H9 (cell line): ENCODE data around the gene TEX28. TPM values are rescaled to one million over a fixed set of nuclear protein-coding genes. Genes with fewer than 3 reads are reported as not detected.
"Not testable (repeated sequence)": the region's sequence is repeated elsewhere in the genome, so short reads cannot be mapped to it uniquely, and the experiment has no call there.

Source experiments
- DNase-seq: peaks from one replicate; pipeline ENCODE4 v3.0.0-alpha.2; 2017
- H2AFZ ChIP-seq: one replicate; pipeline ENCODE4 v1.6.1; 2013; ENCODE audit warnings: mild to moderate bottlenecking, low read length, control low read depth, moderate library complexity
- H2AK5ac ChIP-seq: 2 replicates; pipeline ENCODE4 v1.6.1; 2013; ENCODE audit warnings: low read length, control low read depth, mixed read lengths; ENCODE audit not compliant: insufficient read length
- H2BK120ac ChIP-seq: one replicate; pipeline ENCODE4 v1.6.1; 2013; ENCODE audit warnings: low read depth, mild to moderate bottlenecking, low read length, control low read depth, inconsistent platforms; ENCODE audit not compliant: poor library complexity, severe bottlenecking
- H2BK12ac ChIP-seq: 2 replicates; pipeline ENCODE4 v1.6.1; 2013; ENCODE audit warnings: low read length, control low read depth, mixed read lengths, low read depth; ENCODE audit not compliant: insufficient read length
- H2BK15ac ChIP-seq: 2 replicates; pipeline ENCODE4 v1.6.1; 2013; ENCODE audit warnings: low read depth, low read length, control low read depth
- H2BK20ac ChIP-seq: one replicate; pipeline ENCODE4 v1.6.1; 2013; ENCODE audit warnings: low read depth, mild to moderate bottlenecking, low read length, control low read depth, inconsistent platforms; ENCODE audit not compliant: poor library complexity, severe bottlenecking
- H2BK5ac ChIP-seq: 2 replicates; pipeline ENCODE4 v1.6.1; 2013; ENCODE audit warnings: low read length, control low read depth, mixed read lengths; ENCODE audit not compliant: insufficient read length
- H3K14ac ChIP-seq: 2 replicates; pipeline ENCODE4 v1.6.1; 2013; ENCODE audit warnings: low read length, control low read depth; ENCODE audit not compliant: insufficient read depth
- H3K18ac ChIP-seq: 2 replicates; pipeline ENCODE4 v1.6.1; 2013; ENCODE audit warnings: low read depth, mild to moderate bottlenecking, mixed read lengths, low read length, control low read depth; ENCODE audit not compliant: insufficient read length
- H3K23ac ChIP-seq: 2 replicates; pipeline ENCODE4 v1.6.1; 2013; ENCODE audit warnings: low read length, control low read depth, mixed read lengths, low read depth; ENCODE audit not compliant: insufficient read length
- H3K23me2 ChIP-seq: 2 replicates; pipeline ENCODE4 v1.6.1; 2013; ENCODE audit warnings: low read depth, mild to moderate bottlenecking, mixed read lengths, low read length, control low read depth; ENCODE audit not compliant: insufficient read length, poor library complexity, severe bottlenecking
- H3K27ac ChIP-seq: 2 replicates; pipeline ENCODE4 v1.5.1; 2013; ENCODE audit warnings: low read length, control low read depth, mixed read lengths, low read depth; ENCODE audit not compliant: insufficient read length
- H3K27me3 ChIP-seq: 2 replicates; pipeline ENCODE4 v1.6.1; 2013; ENCODE audit warnings: low read length, control low read depth, inconsistent platforms; ENCODE audit not compliant: insufficient read depth
- H3K4ac ChIP-seq: 2 replicates; pipeline ENCODE4 v1.6.1; 2013; ENCODE audit warnings: low read depth, mild to moderate bottlenecking, control low read depth, inconsistent platforms, low read length, moderate library complexity
- H3K4me1 ChIP-seq: 2 replicates; pipeline ENCODE4 v1.6.1; 2013; ENCODE audit warnings: low read length, control low read depth, inconsistent platforms; ENCODE audit not compliant: insufficient read depth
- H3K4me2 ChIP-seq: 2 replicates; pipeline ENCODE4 v1.6.1; 2013; ENCODE audit warnings: low read length, control low read depth, mixed read lengths; ENCODE audit not compliant: insufficient read length, insufficient read depth
- H3K56ac ChIP-seq: 2 replicates; pipeline ENCODE4 v1.6.1; 2013; ENCODE audit warnings: low read depth, mild to moderate bottlenecking, mixed read lengths, low read length, control low read depth; ENCODE audit not compliant: insufficient read length
- H3K79me1 ChIP-seq: 2 replicates; pipeline ENCODE4 v1.6.1; 2013; ENCODE audit warnings: low read depth, mild to moderate bottlenecking, moderate library complexity, low read length, control low read depth, inconsistent platforms; ENCODE audit not compliant: insufficient read depth, poor library complexity, severe bottlenecking
- H3K79me2 ChIP-seq: 2 replicates; pipeline ENCODE4 v1.6.1; 2013; ENCODE audit warnings: low read length, control low read depth, inconsistent platforms; ENCODE audit not compliant: insufficient read depth
- H3K9ac ChIP-seq: 2 replicates; pipeline ENCODE4 v1.6.1; 2013; ENCODE audit warnings: low read length, control low read depth, mixed read lengths; ENCODE audit not compliant: insufficient read length; ENCODE audit errors: extremely low read depth
- H3K9me3 ChIP-seq: one replicate; pipeline ENCODE4 v1.6.1; 2013; ENCODE audit warnings: low read depth, low read length, inconsistent platforms; ENCODE audit not compliant: control insufficient read depth
- H3T11ph ChIP-seq: one replicate; pipeline ENCODE4 v1.6.1; 2013; ENCODE audit warnings: mild to moderate bottlenecking, low read length, control low read depth, inconsistent platforms
- H4K20me1 ChIP-seq: one replicate; pipeline ENCODE4 v1.6.1; 2013; ENCODE audit not compliant: control insufficient read depth, insufficient read length, insufficient read depth
- H4K5ac ChIP-seq: 2 replicates; pipeline ENCODE4 v1.6.1; 2013; ENCODE audit warnings: low read depth, mild to moderate bottlenecking, mixed read lengths, low read length, control low read depth; ENCODE audit not compliant: insufficient read length
- H4K8ac ChIP-seq: replicated peaks from 2 replicates; pipeline ENCODE4 v1.6.1; 2013; ENCODE audit warnings: low read length, control low read depth, mixed read lengths, low read depth; ENCODE audit not compliant: insufficient read length
- H4K91ac ChIP-seq: 2 replicates; pipeline ENCODE4 v1.6.1; 2013; ENCODE audit warnings: low read depth, mild to moderate bottlenecking, moderate library complexity, mixed read lengths, low read length, control low read depth; ENCODE audit not compliant: insufficient read length
- H3K27ac Mint-ChIP-seq, 3 experiments: 2 replicates in 2 of 3; 3 replicates in 1 of 3; pipeline ENCODE4 v1.8.0; 2020 to 2021; ENCODE audit warnings: mixed read lengths in 3 of 3, mild to moderate bottlenecking in 1 of 3, moderate library complexity in 1 of 3
- H3K27me3 Mint-ChIP-seq: 2 replicates; pipeline ENCODE4 v1.8.0; 2021; ENCODE audit warnings: low read depth, mild to moderate bottlenecking, moderate library complexity, mixed read lengths
- H3K36me3 Mint-ChIP-seq, 3 experiments: 2 replicates in 2 of 3; 3 replicates in 1 of 3; pipeline ENCODE4 v1.8.0; 2020 to 2021; ENCODE audit warnings: low read depth in 3 of 3, mixed read lengths in 3 of 3; ENCODE audit not compliant: insufficient read depth in 1 of 3
- H3K4me1 Mint-ChIP-seq, 2 experiments: 2 replicates each; pipeline ENCODE4 v1.8.0; 2020; ENCODE audit warnings: mixed read lengths in 2 of 2
- H3K4me3 Mint-ChIP-seq, 2 experiments: 2 replicates in 1 of 2; 3 replicates in 1 of 2; pipeline ENCODE4 v1.8.0; 2020 to 2021; ENCODE audit warnings: mild to moderate bottlenecking in 2 of 2, mixed read lengths in 2 of 2, moderate library complexity in 1 of 2
- H3K9me3 Mint-ChIP-seq, 2 experiments: 2 replicates in 1 of 2; 3 replicates in 1 of 2; pipeline ENCODE4 v1.8.0; 2020; ENCODE audit warnings: mild to moderate bottlenecking in 2 of 2, mixed read lengths in 2 of 2, moderate library complexity in 1 of 2
- WGBS: extraction: QIAGEN DNeasy Blood & Tissue Kit; methylation state at CpG from one replicate; pipeline ENCODE4 v1.1.7; 2013; ENCODE audit warnings: missing lambda C conversion rate, low lambda C conversion rate, mixed read lengths; ENCODE audit not compliant: insufficient read length; ENCODE audit errors: extremely low coverage; 5-methylcytosine and 5-hydroxymethylcytosine counted together
- total RNA-seq: library from RNA; stranded (reverse); gene quantifications from 2 replicates; pipeline ENCODE4 v1.2.1, GENCODE V29; 2021
- TF ChIP-seq, protein P1 (sequence below): fragments of 200-600 bp; sonication (generic); conservative IDR thresholded peaks from 3 replicates; pipeline ENCODE4 v1.8.0; 2021; ENCODE audit warnings: antibody characterized with exemption, mild to moderate bottlenecking

The TEX28 gene
- total RNA-seq, 1 experiment from 2014 or later, result not detected

DNA sequence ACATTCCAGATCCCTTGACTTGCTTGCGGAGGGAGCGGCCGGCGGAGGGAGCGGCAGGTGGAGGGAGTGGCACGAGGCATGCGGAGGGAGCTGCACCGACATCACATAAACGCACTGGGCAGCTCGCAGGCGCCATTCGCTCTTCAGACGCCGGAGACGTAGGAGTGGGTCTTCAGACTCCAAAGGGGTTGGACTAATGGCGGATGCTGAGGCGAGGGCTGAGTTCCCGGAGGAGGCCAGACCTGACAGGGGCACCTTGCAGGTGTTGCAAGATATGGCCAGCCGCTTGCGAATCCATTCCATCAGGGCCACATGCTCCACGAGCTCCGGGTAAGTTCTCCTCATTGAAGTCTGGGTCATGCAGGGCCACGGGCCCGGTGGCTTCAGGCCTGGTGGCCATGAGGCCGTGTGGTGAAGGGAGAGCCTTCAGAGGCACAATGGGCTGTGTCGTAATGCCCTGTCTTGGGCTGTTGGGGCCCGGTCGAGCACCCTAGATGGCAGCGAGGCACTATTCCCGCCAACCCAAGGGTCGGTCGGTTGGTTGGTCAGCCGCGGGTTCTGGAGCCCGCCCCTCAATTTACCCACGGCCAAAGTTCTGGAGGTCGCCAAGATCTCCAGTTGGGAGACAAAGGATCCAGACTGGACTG is 863 bp upstream of the TEX28 start, which contains the start of gene TKTL1:
Gene TKTL1 (plus strand): TSS at position 132 of the 647 bp plus-strand sequence. CDS start 65 bp downstream, at position 197.
- Histone ChIP-seq H3K4me1 (no peaks in the 10 kb centered on the region), H4K91ac (no peak within 1 kb of the TSS), H3K4ac (no peak within 1 kb of the TSS), H3K14ac (no peak within 1 kb of the TSS), H3K79me1 (no peaks in the 10 kb centered on the region), H2BK20ac (no peak within 1 kb of the TSS), H3K9ac (no peak within 1 kb of the TSS), H3K9me3 (peaks cover 6% of the 10 kb centered on the region), H2BK120ac (no peak within 1 kb of the TSS), H3K23me2 (no peaks in the 10 kb centered on the region), H4K8ac (no peak within 1 kb of the TSS), H2AFZ (no peak within 1 kb of the TSS), H3K23ac (no peak within 1 kb of the TSS), H2BK12ac (no peak within 1 kb of the TSS), H2BK5ac (no peak within 1 kb of the TSS), H3K79me2 (no peaks in the 10 kb centered on the region), H4K20me1 (no peaks in the 10 kb centered on the region), H3K56ac (no peak within 1 kb of the TSS), H3K18ac (no peak within 1 kb of the TSS), H3K27me3 (no peaks in the 10 kb centered on the region), H3T11ph (no peak within 1 kb of the TSS), H3K27ac (no peak within 1 kb of the TSS), H3K4me2 (no peak within 1 kb of the TSS), H2BK15ac (no peak within 1 kb of the TSS), H4K5ac (no peak within 1 kb of the TSS), H2AK5ac (no peak within 1 kb of the TSS)
- 0 out of 4 replicates have a peak, but pooled peaks cover 0 to 2% of the 10 kb centered on the region in 2 experiments for H3K4me1 Mint-ChIP-seq
- DNase-seq, result no peak
- peaks cover 4 to 7% (median 5%) of the 10 kb centered on the region in 3 experiments; a peak in 6 of 7 replicates for H3K36me3 Mint-ChIP-seq
- peak within 1 kb of the TSS in 1 of 2 experiments; percentile 50; a peak in 2 of 5 replicates for H3K4me3 Mint-ChIP-seq
- whole genome bisulfite sequencing, result no CpG with 5 or more reads among the region's 37 CpGs
- no peak within 1 kb of the TSS; a peak in 1 of 7 replicates for H3K27ac Mint-ChIP-seq
- H3K27me3 Mint-ChIP-seq, result no peaks in the 10 kb centered on the region; the same call in none of the 2 replicates
- TF ChIP-seq, protein P1, sequence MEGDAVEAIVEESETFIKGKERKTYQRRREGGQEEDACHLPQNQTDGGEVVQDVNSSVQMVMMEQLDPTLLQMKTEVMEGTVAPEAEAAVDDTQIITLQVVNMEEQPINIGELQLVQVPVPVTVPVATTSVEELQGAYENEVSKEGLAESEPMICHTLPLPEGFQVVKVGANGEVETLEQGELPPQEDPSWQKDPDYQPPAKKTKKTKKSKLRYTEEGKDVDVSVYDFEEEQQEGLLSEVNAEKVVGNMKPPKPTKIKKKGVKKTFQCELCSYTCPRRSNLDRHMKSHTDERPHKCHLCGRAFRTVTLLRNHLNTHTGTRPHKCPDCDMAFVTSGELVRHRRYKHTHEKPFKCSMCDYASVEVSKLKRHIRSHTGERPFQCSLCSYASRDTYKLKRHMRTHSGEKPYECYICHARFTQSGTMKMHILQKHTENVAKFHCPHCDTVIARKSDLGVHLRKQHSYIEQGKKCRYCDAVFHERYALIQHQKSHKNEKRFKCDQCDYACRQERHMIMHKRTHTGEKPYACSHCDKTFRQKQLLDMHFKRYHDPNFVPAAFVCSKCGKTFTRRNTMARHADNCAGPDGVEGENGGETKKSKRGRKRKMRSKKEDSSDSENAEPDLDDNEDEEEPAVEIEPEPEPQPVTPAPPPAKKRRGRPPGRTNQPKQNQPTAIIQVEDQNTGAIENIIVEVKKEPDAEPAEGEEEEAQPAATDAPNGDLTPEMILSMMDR, result no peak
- H3K9me3 Mint-ChIP-seq, result peaks cover 42 to 57% of the 10 kb centered on the region in 2 experiments

DNA sequence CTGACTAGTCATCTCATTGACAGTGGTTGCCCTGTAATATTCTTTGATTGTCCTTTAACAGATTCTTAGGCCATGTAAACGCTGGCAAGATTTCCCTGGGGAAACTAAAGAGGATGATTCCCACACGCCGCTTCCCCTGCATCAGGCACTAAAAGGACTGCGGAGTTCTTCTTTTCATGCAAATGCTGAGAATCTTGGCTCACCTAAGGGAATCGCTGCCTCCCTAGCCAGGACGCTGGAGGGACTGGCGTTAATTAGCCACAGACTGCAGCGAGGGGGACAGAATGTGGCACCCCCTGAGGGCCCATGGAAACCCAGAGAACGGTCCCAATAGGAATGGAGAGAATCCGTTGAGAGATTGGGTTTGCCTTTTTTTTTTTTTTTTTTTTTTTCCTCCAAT is 8.5 kb downstream of the TEX28 start:
- H2BK120ac ChIP-seq, result not testable (repeated sequence)

More for the DNA sequence above, 8.5 kb downstream of the TEX28 start:
- H3K9me3 Mint-ChIP-seq, H2BK20ac ChIP-seq, H4K5ac ChIP-seq, H3K27ac Mint-ChIP-seq, H4K91ac ChIP-seq, H2AK5ac ChIP-seq, H3K36me3 Mint-ChIP-seq, H4K8ac ChIP-seq, H3K9me3 ChIP-seq, H3K23me2 ChIP-seq, H2BK15ac ChIP-seq, H2AFZ ChIP-seq, H3K4me3 Mint-ChIP-seq, H4K20me1 ChIP-seq, H3K4me2 ChIP-seq, H3K79me1 ChIP-seq, H2BK12ac ChIP-seq, H3K23ac ChIP-seq, H3K27ac ChIP-seq, DNase-seq, H3K27me3 Mint-ChIP-seq, H3K56ac ChIP-seq, H3K79me2 ChIP-seq, H3K27me3 ChIP-seq, H3K4me1 ChIP-seq, H2BK5ac ChIP-seq, H3T11ph ChIP-seq, H3K4ac ChIP-seq, H3K18ac ChIP-seq, H3K4me1 Mint-ChIP-seq, H3K14ac ChIP-seq, H3K9ac ChIP-seq: not testable (repeated sequence)
- WGBS, result no CpG with 5 or more reads among the region's 10 CpGs
